Vagina (tissue), 2 donors: Measurements from ENCODE around the gene SPDYE3. TPM values are rescaled to one million over a fixed set of nuclear protein-coding genes. Genes with fewer than 3 reads are reported as not detected.
A peak's percentile ranks its signal among the peaks of the same experiment; 100 is the strongest.
"Not testable (repeated sequence)": the region's sequence is repeated elsewhere in the genome, so short reads cannot be mapped to it uniquely, and the experiment has no call there.

ENCODE experiments used
- DNase-seq, 2 donors: peaks; one replicate each; pipeline ENCODE4 v3.0.0-alpha.2; 2017; ENCODE audit errors: extremely low spot score in 2 of 2
- H3K27ac ChIP-seq: fragments of 200-600 bp; sonication (generic); one replicate; pipeline ENCODE4 v1.5.1; 2019
- H3K27me3 ChIP-seq: fragments of 200-600 bp; sonication (generic); one replicate; pipeline ENCODE4 v1.5.1; 2019
- H3K36me3 ChIP-seq, 2 donors: fragments of 200-600 bp; sonication (generic); one replicate each; pipeline ENCODE4 v1.5.1; 2017 to 2019
- H3K4me1 ChIP-seq: fragments of 200-600 bp; sonication (generic); one replicate; pipeline ENCODE4 v1.5.1; 2019
- H3K4me3 ChIP-seq, 2 donors: fragments of 200-600 bp; sonication (generic); 1 replicate in 1 of 2; 2 replicates in 1 of 2; pipeline ENCODE4 v1.5.1; 2016 to 2019
- H3K9me3 ChIP-seq: fragments of 200-600 bp; sonication (generic); one replicate; pipeline ENCODE4 v1.5.1; 2019
- POLR2A ChIP-seq, 2 donors: fragments of 450-650 bp; IDR thresholded peaks; one replicate each; pipeline ENCODE4 v1.6.1; 2017; ENCODE audit warnings: antibody characterized with exemption in 2 of 2, mild to moderate bottlenecking in 2 of 2, moderate library complexity in 2 of 2
- POLR2AphosphoS5 ChIP-seq, 2 donors: sonication (generic); formaldehyde crosslinking; IDR thresholded peaks; one replicate each; pipeline ENCODE4 v1.9.0; 2017; ENCODE audit warnings: antibody characterized with exemption in 2 of 2, mild to moderate bottlenecking in 2 of 2, low read depth in 1 of 2; ENCODE audit not compliant: insufficient read depth in 1 of 2
- intact Hi-C: fragments of 100-400 bp; cut with DNase I; formaldehyde crosslinking; loops from one replicate; pipeline ENCODE4 v1.15.1; 2023
- total RNA-seq: library from RNA; depleted of rRNA; stranded (reverse); fragments of >200 nt; gene quantifications from one replicate; pipeline ENCODE4 v1.2.3, GENCODE V29; 2016
- TF ChIP-seq, protein P1 (sequence below), 3 experiments: fragments of 450-650 bp in 2 of 3; fragments of 200-600 bp in 1 of 3; sonication (generic) in 1 of 3; IDR thresholded peaks; one replicate each; pipeline ENCODE4 v1.5.1; 2017 to 2019; ENCODE audit warnings: antibody characterized with exemption in 3 of 3, mild to moderate bottlenecking in 2 of 3, moderate library complexity in 2 of 3

Gene SPDYE3
- total RNA-seq, 1 donor from 2014 or later, result not detected

DNA sequence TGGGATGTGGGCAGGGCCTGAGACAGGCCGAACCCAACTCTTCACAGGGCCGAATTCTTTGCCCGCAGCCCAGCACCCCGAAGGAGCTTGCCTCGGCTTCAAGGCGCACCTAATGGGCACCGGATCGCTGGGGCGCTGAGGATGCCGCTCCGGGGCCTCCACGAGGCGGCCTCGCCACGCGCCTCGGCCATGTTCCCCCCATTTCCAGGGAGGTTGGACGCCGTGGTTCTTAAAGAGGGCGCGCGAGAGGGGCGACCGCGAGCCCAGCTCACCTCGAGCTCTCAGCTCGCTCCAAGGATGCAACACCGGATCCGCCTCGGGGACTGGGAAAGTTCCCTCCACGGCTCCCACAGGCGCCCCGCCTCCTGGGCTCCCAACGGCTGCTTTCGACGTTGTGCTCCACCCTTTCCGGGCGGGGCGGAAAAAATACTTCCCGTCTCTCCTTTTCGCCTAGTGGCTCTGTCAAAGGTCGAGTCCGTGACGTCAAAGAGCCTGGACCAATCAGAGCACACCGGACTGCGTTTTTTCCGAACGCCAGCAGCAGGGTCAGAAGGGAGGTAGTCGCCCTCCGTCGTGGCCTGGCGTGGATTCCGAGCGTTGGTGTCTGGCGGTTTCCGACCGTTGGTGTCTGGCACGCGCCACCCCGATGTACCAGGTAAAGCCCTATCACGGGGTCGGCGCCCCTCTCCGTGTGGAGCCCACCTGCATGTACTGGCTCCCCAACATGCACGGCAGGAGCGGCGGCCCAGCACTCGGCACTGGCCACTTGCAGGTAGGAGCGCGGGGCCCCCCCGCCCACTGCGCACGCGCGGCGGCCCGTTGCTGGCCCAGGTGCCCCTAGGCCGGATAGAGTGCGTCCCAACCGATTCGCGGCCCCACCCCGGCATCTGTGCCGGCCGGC lies 28.3 kb downstream of the SPDYE3 start:
- H3K9me3 ChIP-seq, H3K36me3 ChIP-seq, H3K27me3 ChIP-seq, intact Hi-C loops: not testable (repeated sequence)
- DNase-seq, result peak in 1 of 2 donors; percentile 98
- Histone ChIP-seq H3K4me1 (peaks cover 16% of the 10 kb centered on the region), H3K27ac (peak overlapping the region; percentile 89), H3K4me3 (peak overlapping the region; percentile 71 to 77)
- TF ChIP-seq POLR2AphosphoS5 (IDR thresholded peaks at IDR 0.05; ENCODE audit: insufficient read depth in 1 of 2, low read depth in 1 of 2) (peak; percentile 81 to 99), POLR2A (IDR thresholded peaks at IDR 0.05) (peak in 1 of 2 donors; percentile 97)

GRCh38 chr7:100338083-100338696 lies 30.7 kb downstream of the SPDYE3 start:
- peaks cover 16% of the 10 kb centered on the region for H3K4me1 ChIP-seq
- H3K27me3 ChIP-seq, intact Hi-C loops, DNase-seq, H3K9me3 ChIP-seq, H3K27ac ChIP-seq, H3K4me3 ChIP-seq: not testable (repeated sequence)
- peaks cover 0 to 16% of the 10 kb centered on the region in 2 donors for H3K36me3 ChIP-seq

- not testable (repeated sequence) for DNase-seq, H3K27ac ChIP-seq
- peaks cover 0 to 20% of the 10 kb centered on the region in 2 donors for H3K36me3 ChIP-seq
These were observed 33.8 kb downstream of the SPDYE3 start for GRCh38 chr7:100341286-100341685.

GRCh38 chr7:100342765-100343164 lies 35.3 kb downstream of the SPDYE3 start:
- H3K27me3 ChIP-seq, result no peaks in the 10 kb centered on the region
- H3K9me3 ChIP-seq, result no peaks in the 10 kb centered on the region
- H3K4me1 ChIP-seq, result peaks cover 12% of the 10 kb centered on the region
- no peak overlapping the region for H3K27ac ChIP-seq
- DNase-seq, result no peak
- intact Hi-C loops, result no loop called here
- peaks cover 0 to 34% of the 10 kb centered on the region in 2 donors for H3K36me3 ChIP-seq
- no peak overlapping the region for H3K4me3 ChIP-seq
- TF ChIP-seq POLR2AphosphoS5 (IDR thresholded peaks at IDR 0.05; ENCODE audit: insufficient read depth in 1 of 2, low read depth in 1 of 2) (no peak), POLR2A (IDR thresholded peaks at IDR 0.05) (no peak)
- TF ChIP-seq, protein P1, sequence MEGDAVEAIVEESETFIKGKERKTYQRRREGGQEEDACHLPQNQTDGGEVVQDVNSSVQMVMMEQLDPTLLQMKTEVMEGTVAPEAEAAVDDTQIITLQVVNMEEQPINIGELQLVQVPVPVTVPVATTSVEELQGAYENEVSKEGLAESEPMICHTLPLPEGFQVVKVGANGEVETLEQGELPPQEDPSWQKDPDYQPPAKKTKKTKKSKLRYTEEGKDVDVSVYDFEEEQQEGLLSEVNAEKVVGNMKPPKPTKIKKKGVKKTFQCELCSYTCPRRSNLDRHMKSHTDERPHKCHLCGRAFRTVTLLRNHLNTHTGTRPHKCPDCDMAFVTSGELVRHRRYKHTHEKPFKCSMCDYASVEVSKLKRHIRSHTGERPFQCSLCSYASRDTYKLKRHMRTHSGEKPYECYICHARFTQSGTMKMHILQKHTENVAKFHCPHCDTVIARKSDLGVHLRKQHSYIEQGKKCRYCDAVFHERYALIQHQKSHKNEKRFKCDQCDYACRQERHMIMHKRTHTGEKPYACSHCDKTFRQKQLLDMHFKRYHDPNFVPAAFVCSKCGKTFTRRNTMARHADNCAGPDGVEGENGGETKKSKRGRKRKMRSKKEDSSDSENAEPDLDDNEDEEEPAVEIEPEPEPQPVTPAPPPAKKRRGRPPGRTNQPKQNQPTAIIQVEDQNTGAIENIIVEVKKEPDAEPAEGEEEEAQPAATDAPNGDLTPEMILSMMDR (IDR thresholded peaks at IDR 0.05), result no peak

More at GRCh38 chr7:100341286-100341685, 33.8 kb downstream of the SPDYE3 start:
- H3K9me3 ChIP-seq, intact Hi-C loops, H3K4me3 ChIP-seq, H3K27me3 ChIP-seq: not testable (repeated sequence)
- peaks cover 21% of the 10 kb centered on the region for H3K4me1 ChIP-seq

GRCh38 chr7:100344124-100344559 lies 36.6 kb downstream of the SPDYE3 start:
- not testable (repeated sequence) for H3K27ac ChIP-seq

GRCh38 chr7:100344560-100345287 lies 37.2 kb downstream of the SPDYE3 start:
- peak overlapping the region; percentile 62 for H3K27ac ChIP-seq
- H3K4me3 ChIP-seq, H3K9me3 ChIP-seq, DNase-seq, intact Hi-C loops, H3K4me1 ChIP-seq, H3K27me3 ChIP-seq: not testable (repeated sequence)
- peaks cover 0 to 38% of the 10 kb centered on the region in 2 donors for H3K36me3 ChIP-seq

More at GRCh38 chr7:100344124-100344559, 36.6 kb downstream of the SPDYE3 start:
- H3K9me3 ChIP-seq, DNase-seq, H3K4me1 ChIP-seq, H3K27me3 ChIP-seq, intact Hi-C loops, H3K4me3 ChIP-seq: not testable (repeated sequence)
- H3K36me3 ChIP-seq, result peaks cover 0 to 34% of the 10 kb centered on the region in 2 donors

GRCh38 chr7:100345288-100345672 lies 37.8 kb downstream of the SPDYE3 start:
- H3K4me3 ChIP-seq, H3K27ac ChIP-seq, H3K4me1 ChIP-seq, H3K27me3 ChIP-seq, DNase-seq, intact Hi-C loops, H3K9me3 ChIP-seq: not testable (repeated sequence)
- TF ChIP-seq, protein P1 (IDR thresholded peaks at IDR 0.05), result peak in 1 of 3 experiments; percentile 20
- peaks cover 0 to 43% of the 10 kb centered on the region in 2 donors for H3K36me3 ChIP-seq
